SK-N-SH treated with all-trans-retinoic acid at 6 μM for 48 hours (cell line): ENCODE data around the gene CEACAM4.

Source experiments
- PATZ1 ChIP-seq: fragments of 250-450 bp; sonication (Bioruptor Pico); IDR thresholded peaks from 2 replicates; pipeline ENCODE4 v1.8.0; 2020; ENCODE audit warnings: mild to moderate bottlenecking, moderate library complexity, borderline replicate concordance
- TCF4 ChIP-seq: fragments of 250-450 bp; sonication (Bioruptor Pico); IDR thresholded peaks from 2 replicates; pipeline ENCODE4 v1.8.0; 2021; ENCODE audit warnings: mild to moderate bottlenecking, moderate library complexity, borderline replicate concordance
- ZFP3 ChIP-seq: fragments of 250-450 bp; sonication (Bioruptor Pico); IDR thresholded peaks from 2 replicates; pipeline ENCODE4 v1.5.0; 2020; ENCODE audit warnings: mild to moderate bottlenecking, moderate library complexity
- ZFP30 ChIP-seq: fragments of 450-650 bp; formaldehyde crosslinking; IDR thresholded peaks from 2 replicates; pipeline ENCODE4 v1.5.0; 2022; ENCODE audit warnings: mild to moderate bottlenecking, moderate library complexity
- ZNF8 ChIP-seq: fragments of 450-650 bp; formaldehyde crosslinking; IDR thresholded peaks from 2 replicates; pipeline ENCODE4 v1.5.0; 2020; ENCODE audit warnings: mild to moderate bottlenecking, moderate library complexity

- no peak for TF ChIP-seq PATZ1 (CRISPR knock-in tag)
- no peak for TF ChIP-seq ZFP3
- TF ChIP-seq ZNF8 (CRISPR knock-in tag): no peak
- no peak for TF ChIP-seq TCF4 (CRISPR knock-in tag)
- TF ChIP-seq ZFP30: no peak
These were observed at the start of gene CEACAM4 for GRCh38 chr19:41626877-41627276.
